ENCODE data around the gene PVALB. TPM values are rescaled to one million over a fixed set of nuclear protein-coding genes. Genes with fewer than 3 reads are reported as not detected.
A peak's percentile ranks its signal among the peaks of the same experiment; 100 is the strongest.

Gene PVALB
- total and polyA plus RNA-seq, 9 of the 15 experiments (the other 6 are each of a cell fraction or from before 2014, with no cell fraction given), result not detected

- TF ChIP-seq CTCF (IDR thresholded peaks at IDR 0.05 in 2 of 3, conservative IDR thresholded peaks at IDR 0.05 in 1 of 3; ENCODE audit: insufficient read depth in 2 of 3, low read depth in 1 of 3, low read length in 3 of 3), result peak; percentile 79 to 85 (median 81)
- TF ChIP-seq SIN3B (IDR thresholded peaks at IDR 0.05; ENCODE audit: low read depth), result no peak
- no peak for TF ChIP-seq MYNN (IDR thresholded peaks at IDR 0.05)
- TF ChIP-seq MYNN (CRISPR knock-in tag; IDR thresholded peaks at IDR 0.05), result no peak
- TF ChIP-seq E2F6 (IDR thresholded peaks at IDR 0.05; ENCODE audit: borderline replicate concordance in 1 of 2, extremely low read depth in 1 of 2, insufficient read depth in 1 of 2, insufficient read length in 1 of 2, low read depth in 1 of 2, low read length in 1 of 2, poor library complexity in 1 of 2, severe bottlenecking in 1 of 2), result peak in 1 of 2 experiments; percentile 22
- no peak for TF ChIP-seq SETDB1 (IDR thresholded peaks at IDR 0.05; ENCODE audit: low read length)
- TF ChIP-seq ATF7 (IDR thresholded peaks at IDR 0.05), result no peak
- TF ChIP-seq LEF1 (IDR thresholded peaks at IDR 0.05), result no peak
- TF ChIP-seq DEAF1 (CRISPR knock-in tag; IDR thresholded peaks at IDR 0.05), result peak; percentile 43; the same call in 1 of the 2 replicates
- no peak for TF ChIP-seq CREB5 (CRISPR knock-in tag; IDR thresholded peaks at IDR 0.05)
- no peak for TF ChIP-seq ELF4 (CRISPR knock-in tag; IDR thresholded peaks at IDR 0.05)
- TF ChIP-seq IRF2 (CRISPR knock-in tag; IDR thresholded peaks at IDR 0.05), result no peak
- TF ChIP-seq ZNF551 (CRISPR knock-in tag; IDR thresholded peaks at IDR 0.05), result no peak
- TF ChIP-seq ZNF584 (CRISPR knock-in tag; IDR thresholded peaks at IDR 0.05; ENCODE audit: low read depth), result no peak
- 0 out of 2 replicates have a peak, but pooled peaks have one; percentile 31 for TF ChIP-seq FOSL1 (tag; conservative IDR thresholded peaks at IDR 0.05)
- TF ChIP-seq GATAD2A (IDR thresholded peaks at IDR 0.05), result no peak
- no peak for TF ChIP-seq RFX1 (IDR thresholded peaks at IDR 0.05)
- no peak for TF ChIP-seq DNMT1 (IDR thresholded peaks at IDR 0.05)
- no peak for TF ChIP-seq ATF3 (IDR thresholded peaks at IDR 0.05)
- no peak for TF ChIP-seq ATF3 (CRISPR knock-in tag; conservative IDR thresholded peaks at IDR 0.05)
- peak; percentile 73 to 80 for TF ChIP-seq RAD21 (CRISPR knock-in tag; conservative IDR thresholded peaks at IDR 0.05 in 1 of 2, IDR thresholded peaks at IDR 0.05 in 1 of 2)
These were observed 34.9 kb downstream of the PVALB start (continued) for GRCh38 chr22:36781656-36782627.

Data from K562 (cell line).